SKM-1 treated with dmso at 0.1 percent for 144 hours (cell line): ENCODE data around the gene NCAPD3.
"Not testable (repeated sequence)": the region's sequence is repeated elsewhere in the genome, so short reads cannot be mapped to it uniquely, and the experiment has no call there.

Experiments
- DNase-seq: peaks from one replicate; lab custom pipeline; 2025; ENCODE audit not compliant: unreplicated experiment; lab: John Stamatoyannopoulos, UW

NCAPD3 gene

GRCh38 chr11:134223836-134224709 lies at the start of gene NCAPD3, which contains the start of gene VPS26B:
NCAPD3 (minus strand) TSS chr11:134223967; CDS start chr11:134223926, 41 bp downstream.
VPS26B (plus strand) TSS chr11:134224671; CDS start chr11:134225123, 452 bp downstream.
- peak; percentile 94 for DNase-seq

- no peak for DNase-seq
Measured at GRCh38 chr11:134273317-134273712, 49.5 kb upstream of the NCAPD3 start.

DNA sequence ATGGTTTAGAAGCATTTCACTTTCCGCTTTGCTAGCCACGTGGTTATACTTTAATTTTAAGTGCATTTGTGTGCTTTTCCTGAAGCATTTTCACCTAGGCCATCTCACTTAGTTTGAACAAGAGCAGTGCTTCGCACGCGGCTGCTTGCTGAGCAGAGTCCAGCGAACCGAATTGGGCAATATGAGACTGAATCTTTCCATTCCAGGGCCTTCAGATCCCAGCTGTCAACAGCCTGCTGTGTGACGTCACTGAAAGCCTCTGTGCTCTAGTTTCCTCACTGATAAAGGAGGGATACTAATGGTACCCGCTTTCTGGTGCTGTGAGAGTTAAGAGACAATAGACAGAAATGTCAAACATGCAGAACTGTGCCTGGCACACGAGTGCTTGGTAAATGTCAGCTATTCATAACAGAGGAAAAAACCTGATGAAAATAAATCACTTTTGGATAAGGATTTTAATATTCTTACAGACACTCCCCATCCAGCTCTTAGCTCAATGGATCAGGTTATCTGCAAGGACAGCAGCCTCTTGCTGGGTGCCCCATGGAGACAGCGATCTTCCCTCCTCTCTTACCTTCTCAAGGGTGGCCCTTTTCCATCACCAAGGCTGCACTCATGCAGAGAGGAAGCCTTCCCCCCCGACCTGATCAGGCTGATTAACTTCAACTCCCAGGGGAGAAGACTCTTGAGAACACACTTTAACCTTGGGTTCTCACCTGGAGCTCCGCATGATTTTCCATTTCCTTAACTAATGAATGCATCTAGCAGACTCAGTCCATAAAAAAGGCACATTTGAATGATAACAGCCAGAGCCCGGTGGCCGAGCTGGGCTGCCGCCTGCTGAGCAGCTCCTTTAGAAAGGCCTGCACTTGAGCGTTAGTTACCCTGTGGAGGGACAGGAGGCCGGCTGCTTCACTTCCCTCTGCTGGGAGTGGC lies 48.9 kb upstream of the NCAPD3 start:
- no peak for DNase-seq

GRCh38 chr11:134271978-134272377 lies 48.2 kb upstream of the NCAPD3 start:
- no peak for DNase-seq

- no peak for DNase-seq
Measured at GRCh38 chr11:134270250-134270714, 46.5 kb upstream of the NCAPD3 start.

GRCh38 chr11:134267966-134268365 lies 44.2 kb upstream of the NCAPD3 start:
- no peak for DNase-seq

GRCh38 chr11:134267461-134267860 lies 43.7 kb upstream of the NCAPD3 start:
- no peak for DNase-seq

GRCh38 chr11:134266841-134267251 lies 43.1 kb upstream of the NCAPD3 start:
- DNase-seq = no peak

- no peak for DNase-seq
Measured at GRCh38 chr11:134266440-134266839, 42.7 kb upstream of the NCAPD3 start.

GRCh38 chr11:134264966-134265764 lies 41.4 kb upstream of the NCAPD3 start:
- no peak for DNase-seq

- no peak for DNase-seq
Measured at GRCh38 chr11:134261626-134262488, 38.1 kb upstream of the NCAPD3 start.

- no peak for DNase-seq
Measured at GRCh38 chr11:134260983-134261382, 37.2 kb upstream of the NCAPD3 start.

DNA sequence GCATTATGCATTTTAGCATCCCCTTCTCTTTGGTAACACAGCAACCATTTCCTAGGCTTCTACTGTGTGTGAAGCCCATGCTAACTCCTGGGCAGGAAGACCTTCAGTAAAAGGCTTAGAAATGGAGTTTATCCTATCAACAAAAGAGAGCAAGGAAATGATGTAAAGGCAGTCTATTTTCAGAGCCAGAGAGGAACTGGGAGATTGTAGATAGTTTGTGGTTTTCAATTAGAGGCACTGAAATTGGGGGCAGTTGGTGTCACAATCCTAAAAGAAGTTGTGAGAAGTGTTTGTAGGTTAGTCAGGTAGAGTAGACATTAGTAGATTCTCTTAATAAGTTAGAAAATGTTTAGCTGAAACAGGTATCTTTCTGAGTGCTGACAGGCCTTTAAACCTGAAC lies 36.7 kb upstream of the NCAPD3 start:
- DNase-seq = no peak

DNA sequence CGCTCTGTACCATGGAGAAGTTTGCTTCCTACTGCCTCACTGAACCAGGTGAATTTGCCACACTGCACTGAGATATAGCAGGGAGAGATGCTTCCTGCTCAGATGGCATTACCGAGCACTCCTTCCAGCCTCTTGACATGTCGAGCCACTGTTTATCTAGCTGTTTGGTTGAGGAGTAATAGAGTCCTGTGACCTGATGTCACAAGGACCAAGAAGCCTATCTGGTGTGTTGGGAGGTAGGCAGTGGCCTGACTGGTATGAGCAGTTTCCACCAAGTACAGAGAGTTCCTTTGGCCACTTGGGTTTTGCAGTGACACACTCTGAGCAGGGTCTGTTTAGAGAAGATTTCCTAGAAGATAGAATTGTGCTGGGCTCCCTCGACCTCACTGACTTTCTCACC lies 34.8 kb upstream of the NCAPD3 start:
- DNase-seq = no peak

DNA sequence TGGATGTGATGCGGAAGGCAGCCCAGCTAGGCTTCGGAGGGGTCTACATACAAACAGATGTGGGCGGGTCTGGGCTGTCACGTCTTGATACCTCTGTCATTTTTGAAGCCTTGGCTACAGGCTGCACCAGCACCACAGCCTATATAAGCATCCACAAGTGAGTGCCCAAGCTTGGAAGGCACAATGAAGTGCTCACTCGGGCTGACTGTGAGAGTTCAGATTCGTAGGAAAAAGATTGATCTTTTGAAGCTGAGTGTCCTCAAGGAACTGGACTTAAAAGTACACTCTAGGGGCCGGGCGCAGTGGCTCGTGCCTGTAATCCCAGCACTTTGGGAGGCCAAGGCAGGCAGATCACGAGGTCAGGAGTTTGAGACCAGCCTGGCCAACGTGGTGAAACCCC lies 33.3 kb upstream of the NCAPD3 start:
- no peak for DNase-seq

DNA sequence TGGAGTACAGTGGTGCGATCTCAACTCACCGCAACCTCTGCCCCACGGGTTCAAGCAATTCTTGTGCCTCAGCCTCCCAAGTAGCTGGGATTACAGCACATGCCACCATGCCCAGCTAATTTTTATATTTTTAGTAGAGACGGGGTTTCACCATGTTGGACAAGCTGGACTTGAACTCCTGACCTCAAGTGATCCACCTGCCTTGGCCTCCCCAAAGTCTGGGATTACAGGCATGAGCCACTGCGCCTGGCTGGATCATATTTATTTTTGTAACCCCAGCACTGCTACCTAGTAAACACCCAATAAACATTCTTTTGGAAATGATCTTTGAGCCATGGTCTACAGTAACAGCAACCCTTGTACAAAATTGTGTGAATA lies 31.4 kb upstream of the NCAPD3 start:
- DNase-seq = not testable (repeated sequence)

- DNase-seq = no peak
Measured at GRCh38 chr11:134254433-134255183, 30.8 kb upstream of the NCAPD3 start.

DNA sequence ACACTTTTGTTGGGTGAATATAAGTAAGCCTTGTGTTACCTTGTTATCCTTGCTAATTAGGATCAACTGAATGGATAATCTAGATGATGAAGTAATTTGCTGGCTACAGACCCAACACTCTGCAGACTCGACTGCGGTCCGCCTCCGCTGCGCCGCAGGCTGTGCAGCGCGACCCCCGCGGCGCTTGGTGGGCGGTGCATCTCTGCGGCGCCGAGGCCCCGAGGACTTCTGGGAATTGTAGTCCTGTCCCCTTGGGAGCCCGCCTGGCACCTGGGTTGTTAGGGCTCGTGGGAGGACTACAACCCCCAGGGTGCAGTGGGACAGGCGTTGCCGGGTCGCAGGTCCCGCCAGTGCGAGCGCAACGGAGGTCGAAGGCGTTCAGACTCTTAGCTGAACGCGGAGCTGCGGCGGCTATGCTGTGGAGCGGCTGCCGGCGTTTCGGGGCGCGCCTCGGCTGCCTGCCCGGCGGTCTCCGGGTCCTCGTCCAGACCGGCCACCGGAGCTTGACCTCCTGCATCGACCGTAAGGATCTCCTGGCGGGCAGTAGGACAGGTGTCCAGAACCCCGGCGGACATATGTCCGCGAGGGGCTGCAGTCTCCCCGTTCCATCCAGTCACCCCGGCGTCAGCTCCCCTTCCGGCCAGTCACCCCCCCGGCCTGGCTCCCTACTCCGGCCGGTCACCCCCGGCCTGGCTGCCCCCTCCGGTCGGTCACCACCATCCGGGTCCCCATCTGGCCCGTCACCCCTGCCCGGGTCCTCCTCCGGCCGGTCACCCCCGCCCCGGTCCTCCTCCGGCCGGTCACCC lies 29.6 kb upstream of the NCAPD3 start, which contains the start of the genes ACAD8 and THYN1:
Gene ACAD8, plus strand, starts transcription at position 381 of the 806 bp plus-strand sequence. Its CDS starts 33 bp downstream, at position 414.
Gene THYN1, minus strand, starts transcription at position 165 of the 806 bp plus-strand sequence. CDS start 470 bp downstream, outside the sequence.
- DNase-seq = peak; percentile 91
